ENCODE data around the gene SUPT20HL2.

SUPT20HL2 gene

DNA sequence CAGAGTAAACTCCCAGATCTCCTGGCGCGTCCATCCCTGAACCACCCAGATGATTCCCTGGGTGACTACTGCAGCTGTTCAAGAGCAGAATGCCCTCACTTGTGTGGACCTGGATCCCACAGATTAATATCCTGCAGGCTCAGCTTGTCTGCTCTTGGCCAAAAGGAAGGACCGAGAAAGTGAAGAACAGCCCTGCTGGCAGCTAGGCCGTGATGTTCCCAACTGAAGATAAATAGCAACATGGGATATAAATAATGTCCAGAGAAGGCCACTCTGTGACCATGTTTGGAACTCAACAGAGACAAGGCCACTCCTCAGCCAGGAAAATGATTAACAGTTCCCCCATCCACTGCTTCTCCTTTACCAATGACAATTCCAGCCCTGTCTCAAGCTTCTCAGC, 21.5 kb downstream of the SUPT20HL2 start:
- TF ChIP-seq, protein P1, sequence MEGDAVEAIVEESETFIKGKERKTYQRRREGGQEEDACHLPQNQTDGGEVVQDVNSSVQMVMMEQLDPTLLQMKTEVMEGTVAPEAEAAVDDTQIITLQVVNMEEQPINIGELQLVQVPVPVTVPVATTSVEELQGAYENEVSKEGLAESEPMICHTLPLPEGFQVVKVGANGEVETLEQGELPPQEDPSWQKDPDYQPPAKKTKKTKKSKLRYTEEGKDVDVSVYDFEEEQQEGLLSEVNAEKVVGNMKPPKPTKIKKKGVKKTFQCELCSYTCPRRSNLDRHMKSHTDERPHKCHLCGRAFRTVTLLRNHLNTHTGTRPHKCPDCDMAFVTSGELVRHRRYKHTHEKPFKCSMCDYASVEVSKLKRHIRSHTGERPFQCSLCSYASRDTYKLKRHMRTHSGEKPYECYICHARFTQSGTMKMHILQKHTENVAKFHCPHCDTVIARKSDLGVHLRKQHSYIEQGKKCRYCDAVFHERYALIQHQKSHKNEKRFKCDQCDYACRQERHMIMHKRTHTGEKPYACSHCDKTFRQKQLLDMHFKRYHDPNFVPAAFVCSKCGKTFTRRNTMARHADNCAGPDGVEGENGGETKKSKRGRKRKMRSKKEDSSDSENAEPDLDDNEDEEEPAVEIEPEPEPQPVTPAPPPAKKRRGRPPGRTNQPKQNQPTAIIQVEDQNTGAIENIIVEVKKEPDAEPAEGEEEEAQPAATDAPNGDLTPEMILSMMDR (IDR thresholded peaks at IDR 0.05): no peak
- no peaks in the 10 kb centered on the region for H3K9me3 ChIP-seq
- no peaks in the 10 kb centered on the region for H3K36me3 ChIP-seq
- H3K4me3 ChIP-seq (ENCODE audit: low read depth in 1 of 2, low read length in 1 of 2): no peak overlapping the region
- H3K27me3 ChIP-seq: no peaks in the 10 kb centered on the region
- no peak overlapping the region for H3K27ac ChIP-seq
- no peaks in the 10 kb centered on the region for H3K4me1 ChIP-seq (ENCODE audit: control insufficient read depth in 1 of 2, insufficient read depth in 1 of 2, low read depth in 1 of 2, low read length in 1 of 2)

DNA sequence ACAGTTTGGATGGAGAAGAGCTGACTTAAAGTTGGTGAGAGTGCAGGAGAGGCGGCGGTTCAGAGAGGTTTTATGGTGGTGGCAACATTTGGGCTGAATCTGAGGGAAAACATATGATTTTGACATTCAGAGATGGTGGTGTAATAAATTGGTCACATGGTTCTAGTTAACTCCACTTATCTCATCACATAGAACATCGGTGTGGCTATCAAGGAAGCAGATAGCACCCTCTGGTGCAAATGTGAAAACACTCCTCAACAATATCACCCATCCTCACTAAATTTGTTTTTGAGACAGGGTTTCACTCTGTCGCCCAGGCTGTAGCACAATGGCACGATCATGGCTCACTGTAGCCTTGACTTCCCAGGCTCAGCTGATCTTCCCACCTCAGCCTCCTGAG, 28.8 kb downstream of the SUPT20HL2 start:
- H3K27ac ChIP-seq: no peak overlapping the region
- H3K27me3 ChIP-seq: no peaks in the 10 kb centered on the region
- TF ChIP-seq, protein P1 (IDR thresholded peaks at IDR 0.05): no peak
- H3K36me3 ChIP-seq: no peaks in the 10 kb centered on the region
- no peak overlapping the region for H3K4me3 ChIP-seq (ENCODE audit: low read depth in 1 of 2, low read length in 1 of 2)
- no peaks in the 10 kb centered on the region for H3K4me1 ChIP-seq (ENCODE audit: control insufficient read depth in 1 of 2, insufficient read depth in 1 of 2, low read depth in 1 of 2, low read length in 1 of 2)
- H3K9me3 ChIP-seq: no peaks in the 10 kb centered on the region

DNA sequence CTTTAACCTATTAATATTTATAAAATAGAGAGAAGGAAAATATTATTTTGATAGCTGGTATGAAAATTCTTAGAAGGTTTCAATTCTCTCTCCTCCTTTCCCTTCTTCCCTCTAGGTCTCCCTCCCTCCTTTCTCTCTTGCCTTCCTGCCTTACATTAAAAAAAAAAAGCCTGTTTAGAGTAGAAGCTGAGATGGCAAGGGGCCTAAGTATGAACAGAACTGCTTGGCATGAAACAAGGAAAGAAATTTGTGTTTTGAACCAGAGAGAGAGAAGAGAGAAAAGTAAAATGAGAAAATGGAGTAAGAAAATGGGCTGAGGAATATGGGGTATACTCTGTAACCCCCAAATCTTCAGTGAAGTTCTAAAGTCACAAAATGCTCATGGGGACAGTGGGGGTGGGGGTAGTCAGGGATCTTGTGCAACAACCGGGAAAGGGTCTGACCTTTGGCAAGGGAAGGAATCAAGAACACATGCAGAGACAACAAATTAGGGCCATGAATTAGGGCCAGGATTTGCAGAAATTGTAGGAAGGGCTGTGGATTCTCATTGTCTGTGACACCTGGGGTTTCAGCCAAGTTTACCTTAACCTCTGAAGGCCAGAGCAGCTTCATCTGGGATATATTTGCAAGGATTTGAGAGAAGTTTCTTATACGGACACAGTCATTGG, 30.6 kb downstream of the SUPT20HL2 start:
- no peaks in the 10 kb centered on the region for H3K36me3 ChIP-seq
- H3K27me3 ChIP-seq: no peaks in the 10 kb centered on the region
- H3K4me3 ChIP-seq (ENCODE audit: low read depth in 1 of 2, low read length in 1 of 2): no peak overlapping the region
- H3K4me1 ChIP-seq (ENCODE audit: control insufficient read depth in 1 of 2, insufficient read depth in 1 of 2, low read depth in 1 of 2, low read length in 1 of 2): no peaks in the 10 kb centered on the region
- TF ChIP-seq, protein P1 (IDR thresholded peaks at IDR 0.05): no peak
- no peak overlapping the region for H3K27ac ChIP-seq
- H3K9me3 ChIP-seq: no peaks in the 10 kb centered on the region

DNA sequence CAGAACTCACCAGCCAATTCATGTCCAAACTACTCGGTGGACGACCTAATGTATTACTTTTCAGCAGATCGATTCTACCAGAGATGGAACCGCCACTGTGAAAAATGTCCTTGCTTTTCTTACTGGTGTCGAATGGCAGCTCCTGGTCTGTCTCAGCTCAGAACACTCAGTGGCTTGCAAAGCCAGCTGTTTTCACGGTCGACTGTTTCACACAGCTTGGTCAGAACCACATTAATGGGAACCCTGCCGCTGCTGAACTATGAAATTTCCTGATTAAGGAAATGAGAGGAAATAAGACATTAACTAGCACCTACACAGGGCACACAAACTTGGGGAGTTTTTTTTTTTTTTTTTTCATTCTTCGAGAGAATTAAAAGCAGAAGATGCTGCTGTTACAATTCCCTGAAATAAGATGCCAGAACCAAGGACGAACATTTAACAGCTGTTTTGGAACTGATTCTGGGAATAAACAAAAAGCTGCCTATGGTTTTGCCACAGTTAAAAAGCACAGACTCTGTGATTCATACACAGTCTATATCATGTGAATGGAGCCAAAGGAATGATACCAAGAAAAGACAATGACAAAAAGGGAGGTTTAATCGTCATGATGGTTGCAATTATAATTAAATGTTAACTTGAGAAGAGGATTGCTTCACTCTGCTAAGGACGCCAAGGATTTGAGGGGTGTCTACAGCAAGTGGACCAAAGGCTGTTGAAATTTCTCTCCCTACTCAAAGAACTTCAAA, 31.3 kb downstream of the SUPT20HL2 start:
- no peak overlapping the region for H3K27ac ChIP-seq
- TF ChIP-seq, protein P1 (IDR thresholded peaks at IDR 0.05): no peak
- no peaks in the 10 kb centered on the region for H3K4me1 ChIP-seq (ENCODE audit: control insufficient read depth in 1 of 2, insufficient read depth in 1 of 2, low read depth in 1 of 2, low read length in 1 of 2)
- no peak overlapping the region for H3K4me3 ChIP-seq (ENCODE audit: low read depth in 1 of 2, low read length in 1 of 2)
- H3K36me3 ChIP-seq: no peaks in the 10 kb centered on the region
- no peaks in the 10 kb centered on the region for H3K27me3 ChIP-seq
- H3K9me3 ChIP-seq: no peaks in the 10 kb centered on the region

DNA sequence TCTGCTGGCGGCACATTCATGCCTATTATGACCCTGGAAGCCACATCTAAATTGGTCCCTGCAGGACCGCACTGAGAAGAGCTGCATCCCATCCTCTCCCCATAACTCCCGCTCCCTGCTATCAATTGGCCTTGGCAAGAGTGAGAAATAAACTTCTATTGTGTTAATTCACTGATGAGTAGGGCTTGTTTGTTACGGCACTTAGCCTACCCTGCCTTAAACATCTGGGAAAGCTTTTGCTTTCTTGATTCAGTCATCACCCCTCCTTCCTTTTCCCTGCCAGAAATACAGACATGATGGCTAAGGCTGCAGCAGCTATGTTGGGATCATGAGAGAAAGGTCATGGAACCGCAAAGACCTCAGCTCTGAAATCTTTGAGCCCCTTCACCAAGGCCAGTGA, 36.5 kb downstream of the SUPT20HL2 start:
- no peaks in the 10 kb centered on the region for H3K9me3 ChIP-seq
- H3K36me3 ChIP-seq: no peaks in the 10 kb centered on the region
- H3K27me3 ChIP-seq: no peaks in the 10 kb centered on the region
- H3K27ac ChIP-seq: no peak overlapping the region
- TF ChIP-seq, protein P1 (IDR thresholded peaks at IDR 0.05): no peak
- H3K4me3 ChIP-seq (ENCODE audit: low read depth in 1 of 2, low read length in 1 of 2): no peak overlapping the region
- no peaks in the 10 kb centered on the region for H3K4me1 ChIP-seq (ENCODE audit: control insufficient read depth in 1 of 2, insufficient read depth in 1 of 2, low read depth in 1 of 2, low read length in 1 of 2)
